ENCODE results near the gene PMEL. TPM values are rescaled to one million over a fixed set of nuclear protein-coding genes. Genes with fewer than 3 reads are reported as not detected.
A peak's percentile ranks its signal among the peaks of the same experiment; 100 is the strongest.

Gene PMEL
- total RNA-seq, 1 donor from 2014 or later: 4.9 TPM

GRCh38 chr12:55978393-55978792, 12.6 kb upstream of the PMEL start:
- no peak for DNase-seq

GRCh38 chr12:55974308-55974730, 8.5 kb upstream of the PMEL start:
- TF ChIP-seq CTCF (IDR thresholded peaks at IDR 0.05): no peak
- Histone ChIP-seq H3K36me3 (peaks cover 6% of the 10 kb centered on the region), H3K4me1 (peaks cover 33% of the 10 kb centered on the region), H3K27ac (peak overlapping the region; percentile 96), H3K4me3 (peak overlapping the region; percentile 93), H3K27me3 (no peaks in the 10 kb centered on the region), H3K9me3 (no peaks in the 10 kb centered on the region)
- intact Hi-C loops (cut with DNase I): no loop called here
- DNase-seq (peak; percentile 84), ATAC-seq (peak; percentile 53)

More at GRCh38 chr12:55978393-55978792, 12.6 kb upstream of the PMEL start:
- TF ChIP-seq CTCF (IDR thresholded peaks at IDR 0.05): no peak
- H3K4me3 ChIP-seq: no peak overlapping the region
- no peaks in the 10 kb centered on the region for H3K9me3 ChIP-seq
- H3K27ac ChIP-seq: peak overlapping the region; percentile 15
- peaks cover 25% of the 10 kb centered on the region for H3K36me3 ChIP-seq
- intact Hi-C loops (cut with DNase I): no loop called here
- no peaks in the 10 kb centered on the region for H3K27me3 ChIP-seq
- H3K4me1 ChIP-seq: peaks cover 35% of the 10 kb centered on the region
- ATAC-seq: no peak

- Histone ChIP-seq H3K9me3 (no peaks in the 10 kb centered on the region), H3K27me3 (no peaks in the 10 kb centered on the region), H3K27ac (peak within 1 kb of the TSS; percentile 96), H3K4me1 (peaks cover 33% of the 10 kb centered on the region), H3K36me3 (peaks cover 6% of the 10 kb centered on the region), H3K4me3 (peak within 1 kb of the TSS; percentile 93)
- ATAC-seq (peak; percentile 94), DNase-seq (peak; percentile 99)
- TF ChIP-seq CTCF (IDR thresholded peaks at IDR 0.05): peak; percentile 38
- intact Hi-C loops (cut with DNase I): no loop called here
Measured at GRCh38 chr12:55973599-55974307, 7.9 kb upstream of the PMEL start, which contains the start of gene RAB5B. TSS of gene RAB5B (plus strand) at chr12:55974078. CDS start at chr12:55986961, 12,883 bp downstream.

- intact Hi-C loops (cut with DNase I): no loop called here
- Histone ChIP-seq H3K4me1 (peaks cover 33% of the 10 kb centered on the region), H3K4me3 (peak overlapping the region; percentile 67), H3K36me3 (peaks cover 6% of the 10 kb centered on the region), H3K27me3 (no peaks in the 10 kb centered on the region), H3K27ac (peak overlapping the region; percentile 91), H3K9me3 (no peaks in the 10 kb centered on the region)
- DNase-seq (no peak), ATAC-seq (no peak)
- no peak for TF ChIP-seq CTCF (IDR thresholded peaks at IDR 0.05)
Measured at GRCh38 chr12:55972911-55973598, 7.2 kb upstream of the PMEL start.

- Histone ChIP-seq H3K27ac (peak overlapping the region; percentile 91), H3K4me1 (peaks cover 33% of the 10 kb centered on the region), H3K27me3 (no peaks in the 10 kb centered on the region), H3K9me3 (no peaks in the 10 kb centered on the region), H3K4me3 (peak overlapping the region; percentile 67), H3K36me3 (peaks cover 6% of the 10 kb centered on the region)
- ATAC-seq: no peak
- TF ChIP-seq CTCF (IDR thresholded peaks at IDR 0.05): no peak
- intact Hi-C loops (cut with DNase I): no loop called here
- no peak for DNase-seq
Measured at GRCh38 chr12:55972456-55972855, 6.6 kb upstream of the PMEL start.

Measured in upper lobe of right lung (tissue), 1 donor.